CD4-positive, alpha-beta T cell treated with Interleukin-6 at 100 ng/mL for 8 hours (primary cell): ENCODE results near the gene NDP.

Experiments
- DNase-seq: peaks from one replicate; pipeline ENCODE4 v3.0.0-alpha.2; 2020; ENCODE audit warnings: mixed read lengths, low spot score

NDP gene, protein sequence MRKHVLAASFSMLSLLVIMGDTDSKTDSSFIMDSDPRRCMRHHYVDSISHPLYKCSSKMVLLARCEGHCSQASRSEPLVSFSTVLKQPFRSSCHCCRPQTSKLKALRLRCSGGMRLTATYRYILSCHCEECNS

DNA sequence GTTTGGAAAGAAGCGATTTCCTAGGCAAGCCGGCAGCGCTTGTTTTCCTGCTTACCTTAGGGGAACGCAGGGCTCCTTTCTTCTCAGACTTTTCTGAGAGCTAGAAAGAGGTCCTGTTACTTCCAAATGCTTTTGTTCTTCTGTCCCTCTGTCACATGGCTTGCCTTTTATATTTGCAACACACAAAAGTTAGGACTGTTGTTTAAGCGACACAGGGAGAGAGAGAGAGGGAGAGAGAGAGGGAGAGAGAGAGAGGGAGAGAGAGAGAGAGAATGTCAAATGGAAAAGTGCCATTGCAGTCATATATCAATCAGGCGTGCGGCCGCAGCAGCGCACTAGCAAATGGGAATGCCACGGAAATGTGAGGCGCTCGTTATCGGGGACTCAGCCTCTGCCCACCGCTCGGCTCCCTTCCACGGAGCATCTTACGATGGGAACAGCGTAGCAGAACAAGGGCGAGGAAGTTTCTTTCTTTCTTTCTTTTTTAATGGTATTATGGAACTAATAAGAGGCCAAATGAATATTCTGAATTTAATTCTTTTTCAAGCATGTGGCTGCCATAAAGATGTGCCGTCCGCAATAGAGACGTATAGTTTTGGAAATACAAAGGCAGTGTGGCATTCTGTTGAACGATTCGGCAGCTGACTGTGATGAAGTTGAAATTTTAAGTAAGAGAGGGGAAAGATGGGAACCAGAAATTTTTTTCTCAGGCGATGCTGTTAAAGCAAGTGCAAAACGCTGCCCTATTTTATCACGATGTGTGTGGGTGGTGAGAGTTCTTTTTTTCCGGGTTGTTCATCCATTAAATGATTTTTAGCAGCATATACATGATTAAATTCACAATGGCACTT, at the start of gene NDP:
NDP (minus strand) TSS at position 142 of the 851 bp plus-strand sequence. CDS start 14,745 bp downstream, outside the sequence.
- DNase-seq: no peak

DNA sequence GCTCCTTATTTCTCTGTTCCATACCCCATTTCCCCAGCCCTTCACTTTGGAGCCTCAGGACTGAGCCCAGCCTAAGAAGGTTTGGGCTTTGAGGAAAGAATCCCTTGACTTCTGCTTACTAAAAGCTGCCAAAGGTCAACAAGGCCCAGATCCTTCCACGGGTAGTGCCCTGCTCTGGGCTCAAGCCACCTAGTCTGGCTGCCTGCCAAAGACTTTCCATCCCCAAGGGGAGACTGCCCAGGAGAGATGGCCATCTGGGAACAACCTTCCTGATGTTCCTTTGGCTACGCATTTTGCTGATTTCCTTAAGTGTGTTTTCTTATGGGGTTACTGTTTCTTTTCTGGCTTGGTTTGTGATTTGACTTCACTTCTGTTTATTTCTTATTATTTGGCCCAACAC, 49.8 kb upstream of the NDP start:
- DNase-seq: no peak

DNA sequence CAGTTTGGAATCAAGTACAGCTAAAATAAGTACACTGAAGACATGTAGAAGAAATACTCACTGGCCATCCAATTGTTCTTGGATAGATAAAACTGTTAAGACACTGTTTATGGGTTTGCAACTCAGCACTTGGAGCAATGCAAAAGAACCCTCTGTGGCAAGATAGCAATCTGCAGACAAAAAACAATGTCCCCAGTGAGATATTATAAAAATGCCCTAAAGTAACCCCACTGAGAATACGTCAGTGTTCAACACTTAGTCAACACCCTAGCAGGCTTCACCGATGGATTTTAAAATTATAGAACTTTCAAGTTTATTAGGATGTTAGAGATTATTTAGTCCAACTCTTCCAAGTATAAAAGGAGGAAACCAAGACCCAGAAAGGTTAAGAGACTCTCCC, 47.5 kb upstream of the NDP start:
- no peak for DNase-seq

DNA sequence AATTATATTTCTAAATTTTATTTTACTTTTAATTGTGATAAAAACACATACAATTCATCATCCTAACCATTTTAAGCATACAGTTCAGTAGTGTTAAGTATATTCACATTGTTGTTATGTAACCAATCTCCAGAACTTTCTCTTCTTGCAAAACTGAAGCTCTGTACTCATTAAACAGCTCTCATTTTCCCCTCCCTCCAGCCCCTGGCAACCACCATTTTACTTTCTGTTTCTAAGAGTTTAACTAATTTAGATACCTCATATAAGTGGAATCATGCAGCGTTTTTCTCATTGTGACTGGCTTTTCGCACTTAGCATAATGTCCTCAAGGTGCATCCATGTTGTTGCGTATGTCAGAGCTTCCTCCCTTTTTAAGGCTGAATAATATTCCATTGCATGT, 46.7 kb upstream of the NDP start:
- no peak for DNase-seq

DNA sequence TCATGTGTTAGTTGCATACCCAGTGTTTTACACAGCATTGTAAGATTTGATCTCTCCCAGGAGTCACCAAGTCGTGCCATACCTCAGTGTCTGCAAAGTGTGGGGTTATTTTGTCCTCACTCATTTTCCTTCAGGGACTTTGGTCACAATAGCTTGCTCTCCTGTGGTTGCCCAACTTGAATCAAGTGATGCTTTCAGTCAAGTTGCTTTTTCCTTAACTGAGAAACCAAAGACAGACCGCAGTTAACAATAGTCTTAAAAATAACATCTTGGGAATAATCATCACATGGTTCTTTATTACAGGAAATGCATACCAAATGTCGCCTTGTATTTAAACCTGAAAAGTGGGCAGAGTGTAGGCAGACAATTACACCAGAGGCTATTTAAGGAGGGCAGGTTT, 44.5 kb upstream of the NDP start:
- no peak for DNase-seq

DNA sequence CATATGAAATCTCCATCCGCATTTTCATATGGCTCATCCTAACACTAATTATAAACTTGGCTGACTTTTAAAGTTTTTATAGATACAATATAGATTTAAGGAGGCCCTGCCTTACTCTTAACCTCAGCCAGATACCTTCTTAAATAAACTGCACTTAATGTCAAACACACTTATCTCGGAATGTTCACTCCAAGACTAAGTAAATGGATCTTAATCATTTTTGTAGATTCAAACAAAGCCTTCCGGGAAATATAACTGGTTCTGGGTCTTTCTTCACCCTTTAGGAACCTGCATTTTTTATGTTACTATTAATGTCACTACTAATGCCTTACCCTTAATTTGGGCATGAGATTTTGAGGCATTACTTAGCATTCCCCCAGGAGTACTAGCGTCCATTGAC, 43.7 kb upstream of the NDP start:
- DNase-seq: no peak

DNA sequence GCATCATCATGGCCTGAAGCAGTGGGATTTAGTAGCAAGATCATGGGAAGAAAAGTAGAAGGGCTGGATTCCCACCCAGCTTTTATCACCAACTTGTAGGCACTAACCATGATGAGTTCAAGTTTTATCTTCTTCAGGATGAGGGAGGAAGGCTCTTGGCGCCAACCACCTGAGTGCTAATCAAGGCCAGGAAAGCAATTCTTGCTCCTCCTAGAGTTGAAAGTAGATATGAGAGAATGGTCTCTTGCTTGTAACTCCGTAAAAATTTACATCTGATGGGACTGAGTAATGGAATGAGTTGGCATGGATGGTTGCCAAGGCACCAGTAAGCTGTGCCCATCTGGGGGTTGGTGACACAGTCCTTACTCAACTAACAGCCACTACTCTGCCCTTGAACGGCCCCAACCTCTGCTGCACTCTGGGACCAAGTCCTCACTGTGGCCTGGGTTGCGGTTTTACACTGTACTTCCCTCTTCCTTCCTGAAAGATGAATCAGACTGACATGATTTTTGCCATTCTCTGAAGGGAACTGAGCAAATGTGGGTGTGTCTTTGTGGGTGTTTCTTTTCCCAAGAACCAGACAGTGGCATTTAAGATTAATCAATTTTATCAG, 39.4 kb upstream of the NDP start:
- DNase-seq: peak; percentile 7

DNA sequence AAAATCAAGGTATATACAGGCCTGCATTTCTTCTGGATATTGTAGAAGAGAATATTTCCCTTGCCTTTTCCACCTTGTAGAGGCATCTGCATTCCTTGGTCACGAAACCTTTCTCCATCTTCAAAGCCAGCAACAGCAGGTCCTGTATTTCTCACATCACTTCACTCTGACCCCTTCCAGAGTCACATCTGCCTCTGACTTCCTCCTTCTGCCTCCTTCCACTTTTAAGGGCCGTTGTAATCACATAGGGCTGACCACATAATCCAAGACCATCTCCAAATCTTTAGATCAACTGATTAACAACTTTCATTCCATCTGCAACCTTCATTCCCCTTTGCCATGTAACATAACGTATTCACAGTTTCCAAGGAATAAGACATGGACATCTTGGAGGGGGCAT, 38.3 kb upstream of the NDP start:
- no peak for DNase-seq

DNA sequence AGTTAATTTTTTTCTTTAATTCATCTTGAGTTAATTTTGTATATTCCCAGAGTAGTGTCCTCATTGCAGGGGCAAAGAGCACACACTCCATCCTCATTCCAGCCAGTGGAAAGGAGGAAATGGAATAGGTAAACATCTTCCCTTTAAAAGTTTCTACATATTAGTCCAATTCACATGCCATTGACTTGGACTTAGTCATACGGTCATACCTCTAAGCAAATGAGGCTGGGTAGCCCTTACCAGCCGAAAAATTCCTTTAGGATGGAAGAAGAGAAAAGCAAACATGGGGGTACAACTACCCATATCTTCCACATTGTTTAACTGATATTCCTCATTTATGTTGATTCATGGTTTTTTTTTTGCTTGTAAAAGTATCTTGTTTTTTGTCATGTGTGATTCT, 37.4 kb upstream of the NDP start:
- no peak for DNase-seq

DNA sequence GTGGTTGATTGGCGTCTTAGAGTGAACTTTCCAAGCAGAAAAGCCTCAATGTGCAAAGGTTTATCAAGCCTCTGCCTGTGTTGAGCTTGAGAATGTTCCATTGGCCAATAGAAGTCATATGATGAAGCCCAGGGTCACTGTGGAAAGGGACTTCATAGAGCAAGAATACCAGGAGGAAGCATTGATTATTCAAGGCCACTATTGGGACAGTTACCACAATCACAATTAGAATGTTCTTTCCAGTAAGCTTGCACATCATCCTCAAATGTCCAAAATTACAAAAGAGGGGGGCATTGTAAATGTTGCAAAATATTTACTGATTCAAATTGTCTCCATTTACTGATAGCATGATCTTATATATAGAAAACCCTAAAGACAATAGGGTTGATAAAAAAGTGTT, 32.9 kb upstream of the NDP start:
- DNase-seq: no peak

DNA sequence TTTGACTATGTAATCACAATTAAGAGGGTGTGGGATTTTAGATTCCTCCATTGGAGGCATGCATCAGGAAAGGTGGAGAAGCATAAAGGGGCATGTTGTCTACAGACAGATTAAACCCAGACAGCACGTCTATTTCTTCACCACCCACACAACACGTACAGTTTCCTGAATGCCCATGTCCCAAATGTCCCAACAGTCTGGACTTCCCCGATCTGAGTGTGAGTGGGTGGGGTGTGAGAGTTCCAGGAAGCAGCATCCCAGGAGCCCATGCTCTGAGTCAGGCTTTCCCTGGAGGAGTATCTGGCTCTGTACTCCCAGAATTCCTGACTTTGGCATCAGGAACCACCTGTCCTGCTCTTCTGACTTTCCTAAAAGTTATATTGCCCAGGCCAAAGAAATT, 30.8 kb upstream of the NDP start:
- no peak for DNase-seq

DNA sequence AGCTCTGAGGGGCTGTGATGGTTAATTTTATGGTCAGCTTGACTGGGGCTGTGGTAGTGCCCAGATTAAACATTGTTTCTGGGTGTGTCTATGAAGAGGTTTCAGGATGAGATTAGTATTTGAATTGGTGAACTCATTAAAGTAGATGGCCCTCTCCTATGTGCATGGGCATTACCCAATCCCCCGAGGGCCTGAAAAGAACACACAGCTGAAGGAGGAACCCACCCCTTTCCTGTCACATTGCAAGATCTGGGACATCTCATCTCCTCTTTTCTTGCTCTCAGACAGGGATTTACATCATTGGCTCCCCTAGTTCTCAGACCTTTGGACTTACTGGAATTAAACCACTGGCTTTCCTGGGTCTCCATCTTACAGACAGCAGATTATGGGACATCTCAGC, 29.4 kb upstream of the NDP start:
- no peak for DNase-seq

DNA sequence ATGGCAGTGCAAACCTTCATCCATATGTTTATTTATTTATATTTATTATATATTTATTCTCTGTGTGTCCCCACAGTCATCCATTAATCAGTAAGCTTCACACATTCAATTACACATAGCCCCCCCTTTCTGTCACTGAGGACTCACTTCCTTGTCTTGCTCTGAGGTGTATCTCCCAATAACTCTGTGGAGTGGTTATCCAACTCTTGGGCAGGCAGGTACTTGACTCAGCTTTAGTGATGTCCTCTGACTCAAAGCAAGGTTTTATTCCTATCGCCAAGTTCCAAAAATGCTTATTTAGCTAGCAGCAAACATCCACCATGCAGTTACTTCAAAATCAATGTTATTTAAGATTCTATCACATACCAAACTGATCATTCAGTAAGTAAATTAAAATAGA, 25.2 kb upstream of the NDP start:
- no peak for DNase-seq

DNA sequence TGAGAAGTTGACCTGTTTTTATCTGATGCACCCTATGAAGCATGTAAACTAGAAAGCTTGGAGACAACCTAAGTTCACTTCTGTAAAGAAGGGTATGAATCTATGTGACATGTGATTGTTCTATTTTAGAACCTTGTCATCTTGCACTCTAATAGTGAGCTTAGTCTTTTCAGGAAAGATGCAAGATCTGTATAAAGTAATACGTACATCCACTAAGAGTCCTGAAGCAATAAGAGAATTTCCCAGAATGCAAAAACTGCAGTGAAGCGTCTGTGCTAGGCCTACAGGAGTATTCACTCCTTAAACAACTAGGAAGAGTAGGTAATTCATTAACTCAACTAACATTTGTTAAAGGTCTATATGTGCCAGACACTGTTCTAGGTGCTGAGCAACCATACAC, 23.3 kb upstream of the NDP start:
- no peak for DNase-seq

DNA sequence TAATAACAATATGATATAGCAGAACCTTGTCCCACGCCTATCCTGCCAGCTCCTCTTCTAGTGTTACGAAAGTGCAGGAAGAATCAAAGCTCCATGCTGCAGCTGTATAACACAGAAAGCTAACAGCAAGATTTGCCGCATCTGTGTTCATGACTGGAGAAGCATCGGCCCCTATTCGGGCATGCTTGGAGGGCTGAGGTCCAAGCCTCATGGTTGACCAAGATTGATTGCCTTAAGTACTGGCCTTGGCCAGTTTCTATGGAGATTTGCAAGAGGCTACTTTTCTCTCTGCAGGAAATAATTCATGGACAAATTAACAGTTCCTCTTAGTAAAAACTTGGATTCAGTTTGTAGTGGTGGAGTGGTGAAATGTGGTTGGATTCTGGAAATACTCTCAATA, 12.9 kb upstream of the NDP start:
- DNase-seq: no peak

DNA sequence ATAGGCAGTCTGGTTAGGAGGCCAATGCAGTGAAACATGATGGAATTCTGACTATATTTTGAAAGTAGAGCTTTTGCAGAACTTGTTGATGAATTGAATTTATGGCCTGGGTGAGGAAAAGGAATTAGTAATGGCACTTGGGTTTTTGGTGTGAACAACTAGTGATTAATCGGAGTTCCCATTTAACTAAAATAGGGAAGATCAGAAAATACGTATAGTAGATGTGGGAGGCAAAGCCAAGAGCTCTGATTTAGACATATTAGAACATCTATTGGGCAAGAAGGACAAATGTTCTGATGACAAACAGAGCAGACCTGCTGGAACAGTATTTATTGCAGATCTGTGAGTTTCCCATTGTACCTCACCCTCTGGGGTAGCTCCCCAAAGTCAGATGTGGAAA, 12.3 kb upstream of the NDP start:
- no peak for DNase-seq

DNA sequence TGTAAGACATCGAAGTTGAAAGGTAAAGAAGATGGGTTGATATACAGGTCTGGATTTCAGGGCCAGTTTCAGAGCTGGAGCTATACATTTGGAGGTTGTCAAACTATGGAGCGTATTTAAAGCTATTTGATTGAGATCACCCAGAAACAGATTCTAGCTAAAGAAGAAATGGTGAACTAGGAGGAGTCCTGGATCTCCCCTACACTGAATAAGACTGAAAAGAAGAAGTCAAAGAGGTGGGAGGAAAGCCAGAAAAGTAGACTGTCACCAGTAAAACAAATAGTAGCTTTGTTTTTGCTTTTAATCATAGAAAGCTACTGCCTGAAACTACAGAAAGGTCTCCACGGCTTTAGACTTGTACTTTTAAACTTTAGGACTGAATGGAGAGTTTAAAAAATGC, 5.0 kb upstream of the NDP start:
- no peak for DNase-seq

DNA sequence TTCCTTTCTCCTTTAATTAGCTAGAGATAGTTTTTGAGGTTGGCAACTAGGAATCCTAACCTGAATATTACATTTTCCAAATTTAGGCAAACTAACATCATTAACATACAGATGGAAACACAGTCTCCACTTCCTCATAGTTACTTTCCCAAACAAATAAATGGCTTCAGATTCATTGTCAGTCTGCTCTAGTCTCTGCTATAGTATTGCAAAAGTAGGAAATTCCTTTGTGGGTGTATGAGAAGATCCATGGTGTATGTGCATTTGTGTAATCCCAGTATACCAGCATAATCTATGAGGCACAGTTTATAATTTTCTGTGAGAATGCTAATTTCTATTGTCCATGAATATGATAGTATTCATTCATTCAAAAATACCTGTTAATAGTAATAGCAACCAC, 3.0 kb upstream of the NDP start:
- no peak for DNase-seq

DNA sequence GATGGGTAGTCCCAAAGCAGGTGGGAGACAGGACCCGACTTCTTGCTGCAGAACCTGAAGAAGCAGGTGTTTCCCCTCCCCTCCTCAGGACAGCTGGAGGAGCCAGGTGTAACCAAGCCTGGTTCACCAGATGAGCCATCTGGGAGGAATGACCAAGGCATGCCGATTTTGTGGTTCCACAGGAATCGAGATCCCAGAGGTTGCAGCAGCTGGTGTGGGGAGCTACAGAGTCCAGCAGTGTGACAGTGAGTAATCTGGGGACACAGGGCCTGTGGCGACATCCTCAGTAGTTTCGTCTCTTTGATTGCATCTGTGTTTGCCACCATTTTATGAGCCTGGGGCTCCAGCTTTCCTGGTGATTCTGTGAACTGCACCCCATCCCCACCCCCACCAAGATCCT, 2.6 kb upstream of the NDP start:
- DNase-seq: no peak

DNA sequence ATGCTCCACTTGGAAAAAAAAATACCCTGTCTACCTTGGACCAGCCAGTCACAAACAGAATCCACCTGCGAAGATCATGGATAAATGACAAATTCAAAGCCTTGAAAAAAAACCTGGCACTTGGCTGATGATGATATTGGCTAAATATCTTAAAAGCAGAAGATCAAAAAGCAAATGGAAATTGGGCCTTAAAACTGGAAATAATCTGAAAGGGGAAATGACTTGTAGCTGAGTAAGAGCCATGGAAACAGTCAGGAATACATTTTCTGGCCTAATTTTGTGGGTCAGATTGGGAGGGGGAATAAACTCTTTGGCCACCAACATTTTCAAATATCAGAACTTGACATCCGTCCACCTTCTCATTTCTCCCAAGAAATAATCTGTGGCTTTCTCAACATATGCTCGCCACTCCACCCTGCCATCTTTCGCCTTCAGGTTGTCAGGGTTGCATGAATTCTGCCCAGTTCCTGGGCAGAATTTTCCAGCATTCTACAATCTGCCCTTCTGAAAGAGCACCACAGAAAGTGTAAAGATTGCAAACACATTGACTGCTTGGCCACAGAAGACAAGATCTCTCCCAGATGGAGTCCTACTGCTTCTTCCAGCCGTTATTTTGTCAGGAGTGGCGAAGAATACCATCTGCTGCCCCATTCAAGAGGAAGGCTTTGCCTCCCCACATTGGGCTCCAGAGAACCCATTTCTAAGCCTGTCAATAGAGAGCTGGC, 1.7 kb upstream of the NDP start:
- no peak for DNase-seq

DNA sequence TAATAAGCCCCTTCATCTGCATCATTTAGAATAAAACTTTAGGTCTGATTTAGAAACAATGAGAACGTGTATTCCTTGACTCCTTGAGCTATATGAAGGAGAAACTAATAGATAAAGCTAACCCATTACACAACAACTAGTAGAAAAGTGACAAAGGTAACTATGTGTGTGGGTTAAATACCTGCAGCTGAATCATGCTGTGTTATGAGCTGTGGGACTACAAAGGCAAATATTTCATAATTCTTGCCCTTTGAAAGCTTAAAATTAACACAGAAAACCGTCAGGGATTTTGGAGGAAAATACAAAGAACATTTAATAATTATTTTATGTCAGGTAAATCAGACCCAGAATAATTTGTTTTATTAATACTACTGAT, 898 bp upstream of the NDP start:
- DNase-seq: no peak

DNA sequence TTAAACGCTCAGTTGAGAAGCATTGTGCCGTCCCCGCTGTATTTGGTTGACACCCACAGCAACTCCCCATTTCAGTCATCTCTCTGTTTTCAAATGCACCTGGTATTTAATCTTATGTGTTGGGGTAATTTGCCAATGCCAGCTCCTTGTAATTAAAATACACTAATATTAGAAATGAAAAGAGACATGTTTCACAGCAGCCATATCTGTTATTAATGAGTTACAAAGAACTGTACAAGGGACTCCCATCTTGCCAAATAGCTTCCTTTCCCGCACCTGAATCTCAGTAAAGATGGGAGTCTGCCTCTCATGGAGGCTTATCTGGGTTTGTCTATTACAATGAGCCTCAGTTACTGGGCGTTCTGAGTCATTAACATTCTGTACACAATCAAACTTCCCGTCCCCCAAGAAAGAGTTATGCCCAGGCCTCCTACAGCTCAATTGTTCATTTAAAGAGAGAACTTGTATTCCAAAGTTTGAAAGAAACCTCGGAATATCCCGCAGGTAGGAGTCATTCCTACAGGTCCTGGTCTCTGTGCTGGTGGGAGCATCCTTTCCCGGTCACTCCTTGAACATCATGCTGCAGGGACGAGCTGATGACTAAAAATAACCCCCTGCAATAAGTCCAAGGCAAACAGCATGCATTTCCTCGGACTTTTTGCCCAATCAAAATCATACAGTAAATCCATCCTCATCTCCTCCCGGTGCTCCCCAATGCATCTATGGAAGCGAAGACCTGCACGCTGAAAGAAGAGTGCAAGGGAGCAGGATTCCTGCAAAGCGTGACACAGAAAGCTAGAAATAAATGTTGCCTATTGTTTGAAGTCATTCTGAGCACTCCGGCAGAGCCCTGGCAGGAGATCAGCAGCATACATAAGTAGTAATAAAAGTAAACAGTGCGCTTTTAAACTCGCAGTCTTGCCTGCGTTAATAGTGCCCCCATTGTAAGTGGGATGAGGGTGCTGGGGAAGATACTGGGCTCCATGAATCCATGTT, 926 bp downstream of the NDP start:
- DNase-seq: no peak
